Smooth muscle cell (in vitro differentiated cells): Measurements from ENCODE around the gene IL11. TPM values are rescaled to one million over a fixed set of nuclear protein-coding genes. Genes with fewer than 3 reads are reported as not detected.
"Not testable (repeated sequence)": the region's sequence is repeated elsewhere in the genome, so short reads cannot be mapped to it uniquely, and the experiment has no call there.

Experiments
- DNase-seq: peaks from one replicate; lab custom pipeline; 2025; ENCODE audit not compliant: unreplicated experiment; lab: John Stamatoyannopoulos, UW
- H2AFZ ChIP-seq: fragments of 200-600 bp; sonication (generic); 2 replicates; pipeline ENCODE4 v1.6.0; 2016; ENCODE audit warnings: antibody characterized with exemption, low read depth, mild to moderate bottlenecking
- H3F3A ChIP-seq: fragments of 200-600 bp; sonication (generic); 2 replicates; pipeline ENCODE4 v1.6.0; 2017; ENCODE audit warnings: antibody characterized with exemption, low read depth
- H3K27ac ChIP-seq: fragments of 200-600 bp; sonication (generic); 2 replicates; pipeline ENCODE4 v1.5.1; 2016; ENCODE audit warnings: low read depth, mild to moderate bottlenecking
- H3K27me3 ChIP-seq: fragments of 200-600 bp; sonication (generic); 2 replicates; pipeline ENCODE4 v1.6.1; 2016; ENCODE audit warnings: low read depth, mild to moderate bottlenecking
- H3K36me3 ChIP-seq: fragments of 200-600 bp; sonication (generic); 2 replicates; pipeline ENCODE4 v1.5.1; 2016; ENCODE audit warnings: low read depth
- H3K4me1 ChIP-seq: fragments of 200-600 bp; sonication (generic); 2 replicates; pipeline ENCODE4 v1.5.1; 2016; ENCODE audit warnings: low read depth
- H3K4me2 ChIP-seq: fragments of 200-600 bp; sonication (generic); 2 replicates; pipeline ENCODE4 v1.6.0; 2016; ENCODE audit warnings: mild to moderate bottlenecking
- H3K4me3 ChIP-seq: fragments of 200-600 bp; sonication (generic); 2 replicates; pipeline ENCODE4 v1.5.1; 2016; ENCODE audit warnings: mild to moderate bottlenecking
- H3K79me2 ChIP-seq: fragments of 200-600 bp; sonication (generic); 2 replicates; pipeline ENCODE4 v1.6.0; 2016; ENCODE audit warnings: low read depth, mild to moderate bottlenecking
- H3K9ac ChIP-seq: fragments of 200-600 bp; sonication (generic); 2 replicates; pipeline ENCODE4 v1.6.0; 2016; ENCODE audit warnings: low read depth
- H3K9me3 ChIP-seq: fragments of 200-600 bp; sonication (generic); replicated peaks from 2 replicates; pipeline ENCODE4 v1.5.1; 2016; ENCODE audit warnings: low read depth
- H4K20me1 ChIP-seq: fragments of 200-600 bp; sonication (generic); 2 replicates; pipeline ENCODE4 v1.6.0; 2016; ENCODE audit warnings: low read depth
- CTCF ChIP-seq: fragments of 200-600 bp; sonication (generic); IDR thresholded peaks from 2 replicates; pipeline ENCODE4 v1.5.1; 2017; ENCODE audit warnings: borderline replicate concordance, mild to moderate bottlenecking, antibody characterized with exemption; ENCODE audit not compliant: insufficient read depth, poor library complexity, severe bottlenecking
- WGBS: methylation state at CpG from one replicate; pipeline ENCODE4 v1.1.7; 2016; ENCODE audit warnings: low lambda C conversion rate; 5-methylcytosine and 5-hydroxymethylcytosine counted together
- polyA plus RNA-seq: library from polyadenylated mRNA; unstranded; fragments of >200 nt; fragmentation: Nextera tagmentation; extraction: Ambion mirVana; gene quantifications from 2 replicates; pipeline ENCODE4 v1.2.1, GENCODE V29; 2016
- total RNA-seq: library from RNA; depleted of rRNA; stranded (reverse); fragments of >200 nt; gene quantifications from 2 replicates; pipeline ENCODE4 v1.2.3, GENCODE V29; 2014

Gene IL11
- total and polyA plus RNA-seq, 2 experiments from 2014 or later = 40.1 to 66.4 TPM

GRCh38 chr19:55418185-55418584, 47.9 kb upstream of the IL11 start:
- 17% methylated on average over 7 of the region's 7 CpGs for WGBS
- no peaks in the 10 kb centered on the region for H3K4me1 ChIP-seq
- no peaks in the 10 kb centered on the region for H3K79me2 ChIP-seq
- no peaks in the 10 kb centered on the region for H3F3A ChIP-seq
- no peaks in the 10 kb centered on the region for H4K20me1 ChIP-seq
- no peak overlapping the region for H3K9ac ChIP-seq
- no peak overlapping the region for H3K4me2 ChIP-seq
- no peak overlapping the region for H3K4me3 ChIP-seq
- H2AFZ ChIP-seq = no peak overlapping the region
- H3K27me3 ChIP-seq = no peaks in the 10 kb centered on the region
- H3K9me3 ChIP-seq = no peaks in the 10 kb centered on the region
- DNase-seq = no peak
- TF ChIP-seq CTCF = peak; percentile 76
- H3K36me3 ChIP-seq = no peaks in the 10 kb centered on the region
- no peak overlapping the region for H3K27ac ChIP-seq

GRCh38 chr19:55410168-55410567, 39.9 kb upstream of the IL11 start:
- no peak overlapping the region for H3K4me2 ChIP-seq
- no peak overlapping the region for H2AFZ ChIP-seq
- no peaks in the 10 kb centered on the region for H3K9me3 ChIP-seq
- peaks cover 22% of the 10 kb centered on the region for H3K79me2 ChIP-seq
- H3K27me3 ChIP-seq = no peaks in the 10 kb centered on the region
- no peak overlapping the region for H3K27ac ChIP-seq
- H3F3A ChIP-seq = no peaks in the 10 kb centered on the region
- no peak for DNase-seq
- no peak overlapping the region for H3K9ac ChIP-seq
- peaks cover 21% of the 10 kb centered on the region for H4K20me1 ChIP-seq
- no peak for TF ChIP-seq CTCF
- H3K4me1 ChIP-seq = peaks cover 14% of the 10 kb centered on the region
- no peak overlapping the region for H3K4me3 ChIP-seq
- 95% methylated on average over 2 of the region's 2 CpGs for WGBS
- H3K36me3 ChIP-seq = no peaks in the 10 kb centered on the region

GRCh38 chr19:55409179-55409578, 38.9 kb upstream of the IL11 start:
- H3K4me2 ChIP-seq, H3K27ac ChIP-seq, H3K36me3 ChIP-seq, H3K27me3 ChIP-seq, H3K4me3 ChIP-seq, H3K9ac ChIP-seq, DNase-seq, H3K9me3 ChIP-seq, H3F3A ChIP-seq, H2AFZ ChIP-seq: not testable (repeated sequence)
- H3K4me1 ChIP-seq = peaks cover 14% of the 10 kb centered on the region
- H4K20me1 ChIP-seq = peaks cover 28% of the 10 kb centered on the region
- WGBS = 98% methylated on average over 8 of the region's 8 CpGs
- peaks cover 30% of the 10 kb centered on the region for H3K79me2 ChIP-seq

GRCh38 chr19:55408533-55408872, 38.2 kb upstream of the IL11 start:
- Histone ChIP-seq H3K4me3 (peak overlapping the region; percentile 78), H3K4me1 (peaks cover 14% of the 10 kb centered on the region), H3F3A (no peaks in the 10 kb centered on the region), H2AFZ (peak overlapping the region; percentile 47), H3K36me3 (no peaks in the 10 kb centered on the region), H4K20me1 (peaks cover 32% of the 10 kb centered on the region), H3K27me3 (no peaks in the 10 kb centered on the region), H3K27ac (peak overlapping the region; percentile 82), H3K9me3 (no peaks in the 10 kb centered on the region), H3K4me2 (peak overlapping the region; percentile 76), H3K9ac (peak overlapping the region; percentile 65), H3K79me2 (peaks cover 34% of the 10 kb centered on the region)
- no peak for DNase-seq
- TF ChIP-seq CTCF = no peak
- 70% methylated on average over 9 of the region's 9 CpGs for WGBS
